Activated CD8-positive, alpha-beta T cell treated with anti-CD3 and anti-CD28 coated beads, Interleukin-2, amount 10 ng/mL, durations not matched to agents 7 days and 5 days (primary cell): Measurements from ENCODE around the gene TIMM17A. TPM values are rescaled to one million over a fixed set of nuclear protein-coding genes. Genes with fewer than 3 reads are reported as not detected.

ENCODE experiments used
- ATAC-seq: fragments of 150-1000 bp; cut with Tn5 transposase; one replicate; pipeline ENCODE4 v1.10.0; 2021; ENCODE audit warnings: moderate library complexity
- CTCF ChIA-PET: fragments of 350-600 bp; sonication (Branson Sonifier 250); formaldehyde crosslinking; loops from one replicate; lab custom pipeline; 2021; ENCODE audit warnings: antibody characterized with exemption; lab: Charles Lee
- POLR2A ChIA-PET: fragments of 350-600 bp; sonication (Branson Sonifier 250); formaldehyde crosslinking; loops from one replicate; lab custom pipeline; 2021; ENCODE audit warnings: antibody characterized with exemption; lab: Charles Lee
- DNase-seq: peaks from one replicate; pipeline ENCODE4 v3.0.0-alpha.2; 2020
- H3K27ac Mint-ChIP-seq: one replicate; pipeline ENCODE4 v1.8.0; 2021; ENCODE audit warnings: mild to moderate bottlenecking, mixed read lengths
- H3K27me3 Mint-ChIP-seq: one replicate; pipeline ENCODE4 v1.8.0; 2021; ENCODE audit warnings: low read depth, mixed read lengths
- H3K36me3 Mint-ChIP-seq: one replicate; pipeline ENCODE4 v1.8.0; 2021; ENCODE audit warnings: low read depth, mixed read lengths
- H3K4me1 Mint-ChIP-seq: one replicate; pipeline ENCODE4 v1.8.0; 2021; ENCODE audit warnings: low read depth, mixed read lengths
- H3K4me3 Mint-ChIP-seq: one replicate; pipeline ENCODE4 v1.8.0; 2021; ENCODE audit warnings: mild to moderate bottlenecking, mixed read lengths
- H3K9me3 Mint-ChIP-seq: one replicate; pipeline ENCODE4 v1.8.0; 2022; ENCODE audit warnings: mixed read lengths; ENCODE audit not compliant: insufficient read depth
- total RNA-seq, 2 experiments: library from RNA; stranded (reverse); gene quantifications; one replicate each; pipeline ENCODE4 v1.2.3, GENCODE V29; 2021

The TIMM17A gene
- total RNA-seq, 2 experiments from 2014 or later = 51.4 to 54.0 TPM

DNA sequence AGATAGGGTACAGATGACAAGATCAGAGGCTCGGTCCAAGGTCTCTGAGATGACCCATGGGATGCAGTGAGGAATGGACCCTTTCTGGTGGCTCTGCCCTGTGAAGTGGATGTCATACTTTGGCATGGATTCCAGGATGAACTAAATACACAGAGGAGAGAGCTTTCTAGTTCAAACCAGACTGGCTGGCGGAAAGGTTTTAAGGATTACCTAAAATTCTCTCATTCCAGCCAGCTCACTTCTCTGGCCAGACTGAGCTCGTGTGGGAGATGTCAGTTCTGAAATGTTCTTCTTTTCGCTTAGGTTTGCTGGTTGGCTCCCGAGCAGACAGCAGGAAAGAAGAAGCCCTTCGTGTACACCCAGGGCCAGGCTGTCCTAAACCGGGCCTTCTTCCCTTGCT, 33.3 kb downstream of the TIMM17A start:
- H3K27ac Mint-ChIP-seq = no peak overlapping the region
- peaks cover 5% of the 10 kb centered on the region for H3K4me1 Mint-ChIP-seq
- DNase-seq = no peak
- no peaks in the 10 kb centered on the region for H3K27me3 Mint-ChIP-seq
- H3K9me3 Mint-ChIP-seq = no peaks in the 10 kb centered on the region
- CTCF ChIA-PET = interaction anchor here (1.2 to 3.5 kb wide), 3 partner anchors 11 to 93 kb away, joined by 3 to 18 read pairs (median 13); no protein-coding TSS in a partner anchor
- no peak for ATAC-seq
- H3K4me3 Mint-ChIP-seq = no peak overlapping the region
- POLR2A ChIA-PET = no interaction called here
- peaks cover 15% of the 10 kb centered on the region for H3K36me3 Mint-ChIP-seq

DNA sequence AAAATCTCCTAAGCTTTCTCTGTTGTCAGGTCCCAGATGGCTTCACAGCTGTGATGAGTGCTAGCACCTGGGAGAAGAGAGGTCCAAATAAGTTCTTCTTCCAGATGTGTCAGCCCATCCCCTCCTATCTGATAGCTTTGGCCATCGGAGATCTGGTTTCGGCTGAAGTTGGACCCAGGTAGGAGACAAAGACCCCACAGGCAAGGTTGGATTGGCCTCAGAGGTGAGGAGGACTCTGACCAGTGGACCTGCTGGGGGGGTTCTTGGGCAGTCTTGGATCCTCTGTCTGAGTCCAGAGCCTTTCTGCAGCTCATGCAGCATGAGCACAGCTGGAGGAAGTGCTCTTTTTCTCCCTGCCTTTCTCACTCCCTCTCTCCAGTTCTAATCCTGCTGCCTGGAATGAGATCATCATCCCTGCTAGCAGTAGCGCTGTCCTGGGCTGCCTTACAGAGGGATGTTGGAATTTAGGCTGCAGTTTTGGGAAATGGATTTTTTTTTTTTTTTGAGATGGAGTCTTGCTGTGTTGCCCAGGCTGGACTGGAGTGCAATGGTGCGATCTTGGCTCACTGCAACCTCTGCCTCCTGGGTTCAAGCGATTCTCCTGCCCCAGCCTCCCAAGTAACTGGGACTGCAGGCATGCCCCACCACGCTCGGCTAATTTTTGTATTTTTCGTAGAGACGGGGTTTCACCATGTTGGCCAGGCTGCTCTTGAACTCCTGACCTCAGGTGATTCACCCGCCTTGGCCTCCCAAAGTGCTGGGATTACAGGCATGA, 34.2 kb downstream of the TIMM17A start:
- Mint-ChIP-seq H3K4me3 (no peak overlapping the region), H3K36me3 (peaks cover 15% of the 10 kb centered on the region), H3K9me3 (no peaks in the 10 kb centered on the region), H3K27me3 (no peaks in the 10 kb centered on the region), H3K4me1 (no peaks in the 10 kb centered on the region), H3K27ac (no peak overlapping the region)
- ChIA-PET POLR2A (no interaction called here), CTCF (interaction anchor here (1.2 to 3.5 kb wide), 3 partner anchors 10 to 94 kb away, joined by 3 to 18 read pairs (median 13); no protein-coding TSS in a partner anchor)
- DNase-seq (no peak), ATAC-seq (no peak)

DNA sequence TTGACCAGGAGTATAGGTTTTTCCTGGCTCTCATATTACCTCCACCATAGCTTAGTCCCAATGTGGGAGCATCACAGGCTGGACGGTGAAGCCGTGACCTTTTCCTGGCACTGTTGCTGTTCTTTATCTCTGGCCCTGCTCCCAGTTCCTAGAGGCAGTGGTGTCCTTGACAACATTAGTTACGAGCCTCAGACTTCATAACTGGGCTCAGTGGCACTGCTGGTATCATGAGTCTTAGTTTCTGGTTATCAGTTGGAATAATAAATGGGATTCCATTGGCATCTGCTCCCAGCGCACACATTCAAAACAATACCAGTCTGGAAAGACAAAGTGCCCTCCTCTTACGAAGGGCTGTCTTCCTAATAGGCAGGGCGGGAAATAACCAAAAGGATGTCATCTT, 35.1 kb downstream of the TIMM17A start:
- H3K4me1 Mint-ChIP-seq = no peaks in the 10 kb centered on the region
- H3K4me3 Mint-ChIP-seq = no peak overlapping the region
- H3K36me3 Mint-ChIP-seq = peaks cover 15% of the 10 kb centered on the region
- H3K9me3 Mint-ChIP-seq = no peaks in the 10 kb centered on the region
- CTCF ChIA-PET = interaction anchor here (3.3 kb wide), 1 partner anchor 10 kb away, joined by 18 read pairs; no protein-coding TSS in a partner anchor
- POLR2A ChIA-PET = no interaction called here
- H3K27ac Mint-ChIP-seq = no peak overlapping the region
- no peaks in the 10 kb centered on the region for H3K27me3 Mint-ChIP-seq
- ATAC-seq = no peak
- DNase-seq = no peak

DNA sequence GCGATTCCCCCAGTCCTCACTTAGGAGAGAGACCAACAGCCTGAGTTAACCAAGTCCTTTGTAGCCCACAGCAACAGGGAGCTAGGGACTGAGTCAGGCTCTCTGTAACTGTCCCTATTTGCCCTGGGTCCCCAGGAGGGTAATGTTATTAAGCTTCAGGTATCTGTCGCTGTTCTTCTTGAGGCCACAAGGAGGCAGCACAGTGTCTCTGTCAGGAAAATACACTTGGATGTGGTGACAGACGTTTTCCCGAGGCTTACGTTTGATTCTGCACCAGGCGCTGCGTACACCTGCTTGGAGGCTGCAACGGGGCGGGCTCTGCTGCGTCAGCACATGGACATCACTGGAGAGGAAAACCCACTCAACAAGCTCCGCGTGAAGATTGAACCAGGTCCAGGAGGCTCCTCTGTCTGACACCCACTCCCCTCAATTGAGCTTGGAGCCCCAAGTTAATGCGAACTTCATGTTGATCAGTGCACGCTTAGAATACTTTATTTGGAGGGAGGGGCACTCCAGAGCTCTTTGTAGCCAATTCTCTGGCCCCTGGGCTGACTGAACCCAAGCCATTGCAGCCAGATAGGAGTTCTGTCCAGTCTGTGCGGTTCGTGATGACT, 44.4 kb downstream of the TIMM17A start:
- Mint-ChIP-seq H3K9me3 (no peaks in the 10 kb centered on the region), H3K27me3 (no peaks in the 10 kb centered on the region), H3K36me3 (peaks cover 21% of the 10 kb centered on the region), H3K27ac (no peak overlapping the region), H3K4me1 (no peaks in the 10 kb centered on the region), H3K4me3 (no peak overlapping the region)
- ATAC-seq (peak; percentile 82), DNase-seq (peak; percentile 45)
- ChIA-PET CTCF (interaction anchor here (0.6 to 4.2 kb wide), 34 partner anchors 8 to 1570 kb away, joined by 3 to 41 read pairs (median 5); partner anchors contain the start of genes ELF3, PTPN7, RNPEP and TIMM17A), POLR2A (no interaction called here)

DNA sequence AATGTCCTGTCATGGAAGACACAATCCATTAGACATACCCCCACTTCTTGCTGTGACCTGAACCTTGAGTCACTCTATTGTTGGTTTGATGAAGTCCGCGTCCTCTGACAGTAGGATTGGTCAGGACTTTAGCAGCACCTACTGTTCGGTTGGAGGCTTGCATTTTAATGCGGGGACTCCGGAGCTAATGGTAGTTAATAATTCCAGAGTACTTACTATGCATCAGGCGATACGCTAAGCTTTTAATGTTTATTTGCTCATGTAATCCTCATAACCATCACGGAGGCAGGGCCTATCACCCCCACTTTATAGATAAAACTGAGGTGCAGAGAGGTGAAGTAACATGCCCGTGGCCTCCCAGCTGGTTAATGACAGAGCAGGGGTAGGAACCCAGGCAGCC, 47.2 kb downstream of the TIMM17A start:
- Mint-ChIP-seq H3K4me3 (no peak overlapping the region), H3K27me3 (no peaks in the 10 kb centered on the region), H3K9me3 (no peaks in the 10 kb centered on the region), H3K27ac (no peak overlapping the region), H3K36me3 (peaks cover 12% of the 10 kb centered on the region), H3K4me1 (no peaks in the 10 kb centered on the region)
- CTCF ChIA-PET = interaction anchor here (1.5 kb wide), 1 partner anchor 107 kb away, joined by 4 read pairs; no protein-coding TSS in a partner anchor
- POLR2A ChIA-PET = no interaction called here
- DNase-seq = no peak
- no peak for ATAC-seq

DNA sequence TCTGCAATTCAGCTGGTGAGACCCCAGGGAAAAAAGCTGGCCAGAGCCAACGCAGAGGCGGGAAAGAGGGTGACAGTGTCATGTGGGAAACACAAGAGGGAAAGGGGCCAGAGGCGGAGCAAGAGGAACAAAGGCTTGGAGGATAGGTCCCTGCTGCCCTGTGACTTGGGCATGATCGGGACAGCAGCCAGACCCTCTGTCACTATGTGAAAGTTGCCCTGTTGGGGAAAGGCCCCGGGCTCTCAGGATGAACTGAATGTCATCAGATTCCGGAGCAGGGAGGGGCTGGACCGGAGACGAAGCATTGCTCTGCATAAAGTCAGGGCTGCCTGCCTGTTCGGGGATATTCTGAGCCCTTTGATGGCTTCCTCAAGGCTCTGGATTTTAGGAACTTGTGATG, 49.4 kb downstream of the TIMM17A start:
- CTCF ChIA-PET = no interaction called here

DNA sequence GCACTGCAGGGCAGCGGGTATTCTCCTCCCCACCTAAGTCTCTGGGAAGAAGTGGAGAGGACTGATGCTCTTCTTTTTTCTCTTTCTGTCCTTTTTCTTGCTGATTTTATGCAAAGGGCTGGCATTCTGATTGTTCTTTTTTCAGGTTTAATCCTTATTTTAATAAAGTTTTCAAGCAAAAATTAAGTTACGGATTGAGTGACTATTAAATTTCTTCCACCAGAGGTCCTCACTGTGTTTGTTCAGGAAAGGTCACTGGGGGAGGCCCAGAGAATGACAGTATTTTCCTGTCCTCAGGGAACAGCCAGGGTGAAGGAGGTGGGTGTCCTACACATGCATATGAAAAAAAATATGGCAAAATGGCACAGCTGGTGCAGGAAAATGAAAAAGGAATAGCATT, 50.7 kb downstream of the TIMM17A start:
- H3K27me3 Mint-ChIP-seq = no peaks in the 10 kb centered on the region
- H3K9me3 Mint-ChIP-seq = no peaks in the 10 kb centered on the region
- no peaks in the 10 kb centered on the region for H3K4me1 Mint-ChIP-seq
- no peak overlapping the region for H3K4me3 Mint-ChIP-seq
- ChIA-PET POLR2A (no interaction called here), CTCF (interaction anchor here (1.5 kb wide), 1 partner anchor 112 kb away, joined by 5 read pairs; no protein-coding TSS in a partner anchor)
- H3K27ac Mint-ChIP-seq = no peak overlapping the region
- H3K36me3 Mint-ChIP-seq = peaks cover 4% of the 10 kb centered on the region
- DNase-seq (no peak), ATAC-seq (no peak)

More for the DNA sequence above, 49.4 kb downstream of the TIMM17A start:
- DNase-seq (no peak), ATAC-seq (no peak)
- H3K4me3 Mint-ChIP-seq = no peak overlapping the region
- no peaks in the 10 kb centered on the region for H3K4me1 Mint-ChIP-seq
- H3K9me3 Mint-ChIP-seq = no peaks in the 10 kb centered on the region
- H3K27ac Mint-ChIP-seq = no peak overlapping the region
- peaks cover 10% of the 10 kb centered on the region for H3K36me3 Mint-ChIP-seq
- H3K27me3 Mint-ChIP-seq = no peaks in the 10 kb centered on the region
- POLR2A ChIA-PET = no interaction called here

DNA sequence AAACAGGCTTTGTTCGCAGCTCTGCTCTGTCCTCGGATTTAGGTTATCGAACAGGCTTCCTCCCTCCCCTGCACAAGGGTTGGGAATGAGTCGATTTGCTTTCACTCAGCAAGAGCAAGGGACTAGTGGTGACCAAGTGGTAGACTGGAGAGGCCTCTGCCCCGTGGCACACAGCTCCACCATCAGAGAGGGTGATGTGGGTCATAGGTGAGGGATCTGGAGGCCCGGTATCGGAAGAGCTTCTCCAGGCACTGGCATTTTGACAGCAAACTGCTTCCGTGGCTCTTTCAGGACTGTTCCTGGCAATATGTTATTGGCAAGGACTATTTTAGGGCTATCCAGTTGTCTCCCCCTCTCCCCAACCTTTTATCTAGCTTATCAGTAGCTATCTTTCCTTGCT, 52.0 kb downstream of the TIMM17A start:
- POLR2A ChIA-PET = no interaction called here
- H3K27ac Mint-ChIP-seq = no peak overlapping the region
- H3K4me3 Mint-ChIP-seq = no peak overlapping the region
- peaks cover 4% of the 10 kb centered on the region for H3K36me3 Mint-ChIP-seq
- H3K27me3 Mint-ChIP-seq = no peaks in the 10 kb centered on the region
- H3K4me1 Mint-ChIP-seq = no peaks in the 10 kb centered on the region
- ATAC-seq = no peak
- no peak for DNase-seq
- CTCF ChIA-PET = interaction anchor here (1.1 to 2.9 kb wide), 3 partner anchors 8 to 128 kb away, joined by 3 to 16 read pairs (median 5); no protein-coding TSS in a partner anchor
- no peaks in the 10 kb centered on the region for H3K9me3 Mint-ChIP-seq

DNA sequence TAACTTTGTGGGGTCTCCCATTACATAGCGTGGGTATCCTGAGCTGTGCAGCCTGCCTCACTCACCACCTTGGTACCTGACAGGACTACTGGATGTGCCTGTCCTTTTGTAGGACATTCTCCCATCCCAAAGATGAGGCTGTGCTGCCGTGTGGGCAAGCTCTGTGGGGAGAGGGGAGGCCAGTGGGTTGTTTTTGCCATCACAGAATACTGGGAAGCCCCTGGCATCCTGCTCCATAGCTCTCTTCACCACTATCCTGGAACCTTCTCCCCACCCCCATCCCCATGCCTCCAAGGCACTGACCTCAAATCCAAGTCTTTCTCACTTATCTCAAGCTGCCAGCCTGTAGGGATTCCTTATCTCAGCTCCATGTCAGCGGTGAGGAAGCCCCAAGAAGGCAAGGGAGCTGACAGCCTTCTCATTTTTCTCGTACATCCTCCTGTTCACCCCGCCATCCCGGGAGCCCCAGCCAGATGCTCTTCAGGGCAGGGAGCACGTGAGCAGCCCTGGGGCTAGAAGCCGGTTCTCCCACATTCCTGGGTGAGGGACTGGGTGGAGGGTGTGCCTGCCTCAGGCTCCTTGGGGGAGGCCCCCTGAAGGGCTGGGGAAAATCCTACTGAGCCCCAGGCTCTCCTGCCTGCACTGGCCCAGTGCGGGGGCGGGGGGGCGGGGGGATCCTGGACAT, 52.6 kb downstream of the TIMM17A start:
- H3K36me3 Mint-ChIP-seq = peaks cover 4% of the 10 kb centered on the region
- CTCF ChIA-PET = interaction anchor here (1.1 to 2.9 kb wide), 4 partner anchors 8 to 127 kb away, joined by 3 to 16 read pairs (median 6); no protein-coding TSS in a partner anchor
- ATAC-seq (no peak), DNase-seq (no peak)
- H3K9me3 Mint-ChIP-seq = no peaks in the 10 kb centered on the region
- no peak overlapping the region for H3K4me3 Mint-ChIP-seq
- H3K27me3 Mint-ChIP-seq = no peaks in the 10 kb centered on the region
- POLR2A ChIA-PET = no interaction called here
- no peak overlapping the region for H3K27ac Mint-ChIP-seq
- no peaks in the 10 kb centered on the region for H3K4me1 Mint-ChIP-seq

DNA sequence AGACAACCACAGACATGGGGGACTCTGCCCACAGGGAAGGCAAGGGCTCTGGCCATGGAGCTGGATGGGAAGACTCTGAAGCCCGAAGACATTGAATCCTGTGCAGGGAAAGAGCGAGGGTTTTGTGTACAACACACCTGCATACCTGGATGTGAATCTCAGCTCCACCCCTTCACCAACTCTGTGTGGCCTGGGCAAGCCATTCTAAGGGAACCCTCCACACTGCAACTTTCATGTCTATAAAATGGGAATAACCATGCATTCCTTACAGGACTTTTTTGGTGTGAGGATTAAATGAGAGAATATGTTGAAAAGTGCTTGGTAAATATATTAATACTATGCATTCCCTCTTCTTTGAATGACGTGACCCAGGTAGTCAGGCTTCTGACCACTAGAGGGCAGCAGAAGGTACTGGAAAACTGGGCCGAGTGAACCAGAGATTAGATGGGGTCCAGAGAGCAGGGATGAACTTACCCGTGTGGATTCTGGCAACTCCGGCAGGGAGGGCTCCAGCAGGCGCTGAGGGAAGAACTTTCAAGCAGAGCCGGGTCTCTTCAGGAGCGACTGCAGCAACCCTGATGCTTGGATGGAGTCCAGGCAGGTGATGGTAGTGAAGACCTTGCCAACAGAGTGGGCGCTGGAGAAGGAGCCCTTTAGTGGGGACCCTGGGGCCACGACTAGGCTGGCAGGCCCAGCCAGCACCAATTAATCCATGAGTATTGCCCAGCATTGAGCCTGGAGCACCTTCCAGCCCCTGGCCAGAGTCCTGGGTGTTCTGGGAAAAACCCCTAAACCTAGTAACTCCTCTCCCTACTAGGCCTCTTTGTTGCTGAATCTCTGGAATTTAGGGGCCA, 54.2 kb downstream of the TIMM17A start:
- H3K27me3 Mint-ChIP-seq = no peaks in the 10 kb centered on the region
- CTCF ChIA-PET = interaction anchor here (0.9 to 2.9 kb wide), 7 partner anchors 9 to 126 kb away, joined by 3 to 16 read pairs (median 6); no protein-coding TSS in a partner anchor
- H3K4me3 Mint-ChIP-seq = no peak overlapping the region

More for the DNA sequence above, 54.2 kb downstream of the TIMM17A start:
- POLR2A ChIA-PET = no interaction called here
- ATAC-seq (peak; percentile 80), DNase-seq (peak; percentile 73)
- H3K4me1 Mint-ChIP-seq = no peaks in the 10 kb centered on the region
- H3K9me3 Mint-ChIP-seq = no peaks in the 10 kb centered on the region
- peaks cover under 1% of the 10 kb centered on the region for H3K36me3 Mint-ChIP-seq
- H3K27ac Mint-ChIP-seq = no peak overlapping the region
